Activated CD4-positive, alpha-beta T cell treated with anti-CD3 and anti-CD28 coated beads, Interleukin-2, amount 50 U/mL, for 48 hours (primary cell): ENCODE data around the gene MMP20.
"Not testable (repeated sequence)": the region's sequence is repeated elsewhere in the genome, so short reads cannot be mapped to it uniquely, and the experiment has no call there.

Experiments
- DNase-seq, 2 experiments: peaks; one replicate each; pipeline ENCODE4 v3.0.0-alpha.2; 2020

The MMP20 gene, protein sequence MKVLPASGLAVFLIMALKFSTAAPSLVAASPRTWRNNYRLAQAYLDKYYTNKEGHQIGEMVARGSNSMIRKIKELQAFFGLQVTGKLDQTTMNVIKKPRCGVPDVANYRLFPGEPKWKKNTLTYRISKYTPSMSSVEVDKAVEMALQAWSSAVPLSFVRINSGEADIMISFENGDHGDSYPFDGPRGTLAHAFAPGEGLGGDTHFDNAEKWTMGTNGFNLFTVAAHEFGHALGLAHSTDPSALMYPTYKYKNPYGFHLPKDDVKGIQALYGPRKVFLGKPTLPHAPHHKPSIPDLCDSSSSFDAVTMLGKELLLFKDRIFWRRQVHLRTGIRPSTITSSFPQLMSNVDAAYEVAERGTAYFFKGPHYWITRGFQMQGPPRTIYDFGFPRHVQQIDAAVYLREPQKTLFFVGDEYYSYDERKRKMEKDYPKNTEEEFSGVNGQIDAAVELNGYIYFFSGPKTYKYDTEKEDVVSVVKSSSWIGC

GRCh38 chr11:102625177-102625576, at the start of gene MMP20:
Gene MMP20 (minus strand): TSS chr11:102625332. CDS start chr11:102625319, 13 bp downstream.
- DNase-seq, result no peak

GRCh38 chr11:102669664-102670063, 44.5 kb upstream of the MMP20 start:
- DNase-seq, result no peak

DNA sequence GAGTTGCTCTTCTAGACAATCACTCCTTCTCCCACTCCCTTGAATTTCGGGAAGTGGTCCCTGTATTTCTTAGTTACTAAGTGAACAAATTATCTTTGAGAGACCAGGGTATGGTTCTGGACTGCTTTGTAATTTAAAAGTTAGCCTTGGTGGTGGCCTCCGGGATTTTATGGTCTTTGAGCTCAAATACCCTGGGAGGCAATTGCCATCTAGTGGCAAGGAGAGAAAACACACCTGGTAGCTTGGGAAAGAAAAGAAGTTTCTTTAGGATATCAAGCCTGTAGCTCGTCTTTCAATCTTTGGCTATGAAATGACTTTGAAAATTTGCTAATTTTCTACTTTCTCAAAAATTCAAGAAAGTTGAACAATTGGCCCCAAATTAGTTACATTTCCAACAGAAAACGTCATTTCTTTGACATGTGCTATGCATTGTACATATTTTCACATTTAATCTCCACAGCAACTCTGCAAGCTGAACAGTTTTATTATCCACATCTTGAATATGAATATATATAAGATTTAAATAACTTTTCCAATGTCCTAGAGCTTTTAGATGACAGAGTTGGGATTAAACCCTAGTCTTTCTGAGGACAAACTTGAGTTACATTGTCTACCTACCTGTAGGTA, 41.3 kb upstream of the MMP20 start:
- DNase-seq, result peak; percentile 9 to 12

DNA sequence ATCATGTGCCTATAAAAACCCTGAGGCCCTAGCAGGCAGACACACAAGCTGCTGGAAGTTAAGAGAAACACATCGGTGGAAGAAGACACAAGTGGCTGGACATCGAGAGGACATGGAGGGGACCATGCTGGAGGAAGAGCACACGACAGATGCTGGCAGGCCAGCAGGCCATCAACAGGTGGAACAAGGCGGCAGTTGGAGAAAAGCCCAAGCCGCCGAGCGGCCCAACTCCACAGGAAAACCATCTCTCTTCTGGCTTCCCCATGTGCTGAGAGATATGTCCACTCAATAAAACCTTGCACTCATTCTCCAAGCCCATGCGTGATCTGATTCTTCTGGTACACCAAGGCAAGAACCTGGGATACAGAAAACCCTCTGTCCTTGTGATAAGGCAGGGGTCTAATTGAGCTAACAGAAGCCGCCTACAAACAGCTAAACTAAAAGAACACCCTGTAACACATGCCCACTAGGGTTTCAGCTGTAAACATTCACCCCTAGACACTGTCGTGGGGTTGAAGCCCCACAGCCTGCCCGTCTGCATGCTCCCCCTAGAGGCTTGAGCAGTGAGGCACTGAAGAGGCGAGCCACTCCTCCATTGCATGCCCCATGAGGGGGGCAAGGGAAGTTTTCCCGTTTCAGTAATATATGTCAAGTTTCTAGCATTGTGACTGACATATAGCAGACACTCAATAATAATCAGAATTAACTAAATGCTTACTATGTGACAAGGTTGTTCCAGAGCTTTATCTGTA, 39.0 kb upstream of the MMP20 start:
- DNase-seq, result peak; percentile 10 to 15

DNA sequence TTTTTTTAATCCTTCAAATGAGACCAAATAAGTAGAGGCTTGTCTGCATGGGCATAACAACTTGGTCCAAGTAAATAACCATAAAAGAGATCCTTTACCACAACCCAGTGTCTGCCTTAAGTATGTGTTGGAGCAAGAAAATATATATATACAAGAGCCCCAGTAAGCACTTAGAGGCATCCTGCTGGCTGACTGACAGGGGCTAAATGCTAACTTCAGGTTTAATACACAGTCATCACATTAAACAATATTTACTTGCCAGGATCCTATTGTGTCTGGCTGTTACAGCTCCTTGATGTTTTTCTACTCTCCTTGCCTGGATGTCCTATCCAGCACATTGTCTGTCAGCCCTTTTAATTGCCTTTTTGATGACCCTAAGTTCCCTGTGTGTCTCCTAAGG, 37.5 kb upstream of the MMP20 start:
- no peak for DNase-seq

GRCh38 chr11:102661040-102661439, 35.9 kb upstream of the MMP20 start:
- no peak for DNase-seq

GRCh38 chr11:102656528-102656927, 31.4 kb upstream of the MMP20 start:
- DNase-seq, result no peak

DNA sequence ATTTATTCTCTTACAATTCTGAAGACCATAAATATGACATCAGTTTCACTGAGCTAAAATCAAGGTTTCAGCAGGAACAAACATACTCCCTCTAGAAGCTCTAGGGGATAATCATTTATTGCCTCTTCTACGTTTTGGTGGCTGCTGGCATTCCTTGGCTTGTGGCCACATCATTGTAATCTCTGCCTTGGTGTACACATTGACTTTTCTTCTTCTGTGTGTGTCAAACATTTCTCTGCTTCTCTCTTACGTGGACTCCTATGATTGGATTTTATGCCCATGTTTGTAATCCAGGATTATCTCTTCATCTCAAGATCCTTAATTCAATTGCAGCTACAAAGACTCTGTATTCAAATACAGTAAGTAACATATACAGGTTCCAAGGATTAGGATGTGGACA, 30.4 kb upstream of the MMP20 start:
- DNase-seq, result no peak

DNA sequence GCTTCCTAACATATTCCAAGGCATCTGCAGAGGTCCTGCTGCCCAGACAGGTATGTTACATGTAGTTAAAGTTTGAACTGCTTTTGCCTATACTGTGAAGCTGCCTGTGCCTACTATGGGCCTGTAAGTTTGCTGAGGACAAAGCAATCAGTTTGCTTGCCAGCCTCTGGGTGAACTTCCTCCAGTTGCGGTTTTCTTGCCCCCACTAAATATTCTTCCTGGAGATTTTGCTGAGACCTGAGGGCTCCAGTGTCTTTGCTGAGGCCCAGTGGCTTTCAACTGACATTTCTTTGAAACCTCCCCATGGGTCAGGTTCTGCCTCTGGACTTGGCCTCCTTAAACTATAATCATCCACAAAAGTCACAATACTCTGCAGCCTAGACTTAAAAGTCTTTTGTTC, 29.6 kb upstream of the MMP20 start:
- DNase-seq, result no peak

DNA sequence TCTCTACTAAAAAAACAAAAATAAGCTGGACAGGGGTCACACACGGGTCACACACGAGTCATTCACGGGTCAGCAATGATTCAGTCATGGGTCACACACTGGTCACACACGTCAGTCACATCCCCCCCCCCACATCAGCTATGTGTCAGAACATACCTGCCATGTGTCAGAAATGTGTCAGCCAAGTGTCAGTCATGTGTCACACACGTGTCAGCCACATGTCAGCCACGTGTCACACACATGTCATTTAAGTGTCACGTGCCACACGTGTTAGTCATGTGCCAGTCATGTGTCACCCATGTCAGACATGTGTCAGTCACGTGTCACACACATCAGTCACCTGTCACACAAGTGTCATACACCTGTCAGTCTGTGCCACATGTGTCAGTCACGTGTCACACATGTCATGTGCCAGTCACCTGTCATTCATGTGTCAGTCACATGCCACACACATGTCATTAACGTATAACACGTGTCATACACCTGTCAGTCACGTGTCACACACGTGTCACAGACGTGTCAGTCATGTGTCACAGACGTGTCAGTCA, 28.7 kb upstream of the MMP20 start:
- DNase-seq, result no peak

DNA sequence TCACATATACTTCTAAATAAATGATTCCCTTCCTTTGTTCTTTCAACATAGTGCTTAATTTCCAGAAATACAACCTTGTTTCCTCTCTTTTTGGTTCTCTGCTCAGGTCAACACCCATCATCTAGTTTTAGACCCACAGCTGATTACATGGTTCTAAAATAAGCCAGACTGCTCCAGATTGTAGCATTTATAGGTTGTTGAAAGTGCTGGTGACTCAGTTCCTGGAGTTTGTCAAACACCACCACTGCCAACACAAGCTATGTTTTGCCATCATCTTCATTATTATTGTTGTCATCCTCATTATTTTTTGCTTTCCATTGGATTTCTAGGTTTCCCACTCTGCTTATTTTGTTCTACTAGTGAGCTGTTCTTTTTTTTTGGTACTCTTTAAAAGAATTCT, 22.3 kb upstream of the MMP20 start:
- DNase-seq, result no peak

DNA sequence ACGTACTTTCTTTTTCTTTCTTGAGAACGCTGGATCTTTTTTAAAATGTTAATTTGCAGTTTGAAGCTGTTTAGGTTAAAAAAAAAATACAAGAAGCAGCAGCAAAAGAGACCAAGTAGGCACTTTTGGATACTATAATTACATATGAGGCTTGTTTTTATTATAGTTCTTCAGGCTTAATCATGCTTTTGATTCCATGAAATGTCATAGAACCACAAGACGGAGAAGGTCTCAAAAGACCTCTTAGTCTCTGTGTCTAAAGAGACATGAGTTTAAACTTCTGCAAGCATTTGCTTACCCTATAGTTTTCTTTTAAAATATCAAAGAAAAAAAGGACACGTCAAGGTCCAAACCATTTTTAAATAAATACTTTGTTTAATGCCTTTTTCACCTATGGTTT, 18.8 kb upstream of the MMP20 start:
- DNase-seq, result no peak

GRCh38 chr11:102640946-102641345, 15.8 kb upstream of the MMP20 start:
- no peak for DNase-seq

DNA sequence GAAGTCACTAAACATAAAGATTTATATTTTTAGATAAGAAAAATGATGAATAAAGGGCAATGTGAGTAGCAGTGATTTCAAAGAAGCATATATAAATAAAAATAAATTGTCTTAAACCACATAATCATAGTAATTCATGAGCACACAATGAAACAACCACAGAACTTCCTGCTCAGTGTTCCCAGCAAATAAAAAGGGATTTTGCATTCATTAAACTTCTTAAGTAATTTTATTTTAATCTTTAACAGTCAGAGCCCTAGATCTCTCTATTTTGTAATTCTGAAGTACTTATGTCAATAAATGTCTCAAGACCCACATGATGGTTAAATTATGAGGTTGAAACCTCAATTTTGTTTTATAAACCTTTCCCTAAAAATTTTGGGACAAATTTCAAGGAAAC, 14.5 kb upstream of the MMP20 start:
- DNase-seq, result no peak

- DNase-seq, result no peak
Measured at GRCh38 chr11:102637731-102638130, 12.6 kb upstream of the MMP20 start.

DNA sequence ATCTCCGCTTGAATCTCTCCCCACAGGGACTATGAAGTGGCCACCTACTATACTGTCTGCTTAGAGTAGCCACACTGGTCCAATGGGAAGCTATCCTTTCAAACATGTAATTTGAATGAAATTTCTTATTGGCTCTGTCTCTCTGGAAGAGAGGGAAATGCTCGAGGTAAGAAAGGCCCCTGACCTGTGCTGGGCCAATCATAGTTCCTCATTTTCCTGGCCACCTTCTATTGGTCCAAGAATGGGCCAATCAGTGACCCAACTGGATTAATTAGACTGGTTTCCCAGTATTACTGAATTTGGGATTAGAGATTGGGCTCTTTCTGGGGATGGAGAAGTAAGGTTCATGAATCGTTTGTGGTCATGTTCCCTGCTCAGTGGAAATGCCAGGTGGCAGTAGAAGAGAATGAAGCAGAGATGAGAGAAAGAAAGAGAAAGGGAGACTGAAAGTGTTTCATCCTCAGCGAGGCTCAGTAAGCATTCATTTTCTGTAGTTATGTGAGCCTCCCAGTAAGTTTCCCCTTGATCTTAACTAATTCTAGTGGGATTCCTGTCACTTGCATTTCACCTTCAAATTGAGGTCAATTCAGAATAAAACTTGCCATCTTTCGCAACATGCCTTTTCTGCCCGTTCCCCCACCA, 8.4 kb upstream of the MMP20 start:
- DNase-seq, result no peak

- DNase-seq, result no peak
Measured at GRCh38 chr11:102632026-102632425, 6.9 kb upstream of the MMP20 start.

GRCh38 chr11:102630598-102631448, 5.7 kb upstream of the MMP20 start:
- DNase-seq, result no peak

DNA sequence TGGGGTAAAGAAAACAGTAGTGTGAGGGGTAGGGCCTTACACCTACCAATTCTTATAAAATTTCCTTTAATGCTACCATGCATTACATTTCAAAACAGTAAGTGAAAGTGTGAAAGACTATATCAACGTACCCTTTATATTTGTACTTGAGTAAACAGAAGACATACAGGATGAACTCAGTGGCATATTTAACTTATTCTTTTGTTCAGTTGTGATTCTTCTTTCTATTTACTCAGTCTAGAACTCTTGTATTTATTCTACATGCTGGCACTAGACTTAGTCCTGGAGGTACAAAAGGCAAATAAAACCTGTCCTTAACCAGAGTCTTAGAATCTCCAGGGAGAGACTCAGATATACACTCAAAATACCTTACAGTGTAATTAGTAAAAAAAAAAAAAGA, 4.8 kb upstream of the MMP20 start:
- DNase-seq, result not testable (repeated sequence)

DNA sequence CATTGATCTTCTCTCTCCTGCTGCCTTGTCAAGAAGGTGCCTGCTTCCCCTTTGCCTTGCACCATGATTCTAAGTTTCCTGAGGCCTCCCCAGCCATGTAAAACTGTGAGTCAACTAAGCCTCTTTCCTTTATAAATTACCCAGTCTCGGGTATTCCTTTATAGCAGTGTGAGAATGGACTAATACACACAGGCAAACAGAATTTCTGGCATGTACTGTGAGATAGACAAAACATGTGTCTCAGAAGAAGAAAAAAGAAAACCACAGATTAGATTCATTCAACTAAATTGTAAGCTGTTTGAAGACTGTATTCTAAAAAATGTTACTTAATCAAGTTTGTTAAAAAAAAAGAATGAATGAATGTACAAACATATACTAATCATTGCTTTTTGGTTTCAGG, 1.5 kb upstream of the MMP20 start:
- DNase-seq, result no peak

DNA sequence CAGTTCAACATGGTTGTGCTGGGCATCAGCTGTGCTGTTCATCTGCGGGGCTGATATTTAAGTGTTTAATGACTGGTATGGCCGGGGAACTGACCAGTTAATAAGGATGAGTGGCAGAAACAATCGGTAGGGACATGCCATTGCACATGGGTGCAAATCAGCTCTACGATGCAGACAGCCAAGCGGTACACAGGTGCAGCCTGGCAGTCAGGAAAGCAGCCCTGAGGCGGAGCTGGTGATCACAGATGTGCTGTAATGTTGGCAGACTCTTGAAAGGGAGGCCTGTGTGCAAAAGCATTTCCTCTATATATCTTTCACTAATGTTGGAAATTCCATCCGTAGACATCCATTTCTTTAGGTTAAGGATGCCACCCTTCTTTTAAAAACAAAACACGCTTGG, 1.1 kb downstream of the MMP20 start:
- DNase-seq, result no peak

- DNase-seq, result no peak
Measured at GRCh38 chr11:102623128-102623527, 2.0 kb downstream of the MMP20 start.
